Stimulated activated CD8-positive, alpha-beta memory T cell treated with anti-CD3 and anti-CD28 coated beads, Interleukin-15, amount 100 ng/mL, for 1 hour (primary cell): ENCODE measurements around the gene ATG101.

Source experiments
- DNase-seq: peaks from one replicate; pipeline ENCODE4 v3.0.0-alpha.2; 2020; ENCODE audit warnings: low read depth

Gene ATG101

GRCh38 chr12:52069327-52070184 lies at the start of gene ATG101:
TSS of gene ATG101 (plus strand) at chr12:52069978. CDS start at chr12:52073651, 3,673 bp downstream.
- peak; percentile 67 for DNase-seq

DNA sequence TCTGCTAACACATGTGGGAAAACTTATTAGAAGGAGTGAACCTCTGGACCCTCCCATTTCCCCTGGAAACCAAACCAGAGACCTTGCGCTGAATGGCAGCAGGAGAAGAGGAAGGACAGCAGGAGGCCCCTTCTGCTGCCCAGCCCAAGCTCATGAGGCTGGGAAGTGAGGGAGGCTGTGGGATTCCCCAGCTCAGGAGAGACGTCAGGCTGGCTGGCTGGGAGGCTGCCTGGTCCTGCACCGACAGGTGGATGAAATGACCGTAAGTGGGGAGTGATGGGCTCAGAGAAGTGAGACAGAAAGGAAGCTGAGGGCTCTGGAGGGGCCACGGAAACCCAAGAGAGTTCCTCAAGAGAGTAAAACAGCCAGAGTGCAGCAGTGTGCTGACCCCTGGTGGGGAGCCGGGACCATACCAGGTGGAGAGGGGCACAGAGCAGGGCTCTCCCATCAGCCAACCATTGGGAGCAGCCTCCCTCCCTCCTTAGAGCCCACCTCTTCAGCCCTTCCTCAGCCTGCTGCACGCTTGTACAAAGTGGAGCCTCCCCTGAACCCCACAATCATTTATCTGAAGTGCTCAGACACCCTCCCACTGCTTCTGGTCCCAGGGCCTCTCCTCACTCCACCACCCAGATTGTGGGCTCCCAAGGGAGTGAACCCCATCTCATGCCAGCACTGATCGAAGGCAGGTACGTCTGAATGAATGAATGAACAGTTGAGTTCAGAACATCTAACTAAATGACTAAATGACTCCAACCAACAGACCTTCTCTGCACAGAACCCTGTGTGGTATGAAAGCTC lies 49.0 kb upstream of the ATG101 start:
- no peak for DNase-seq

- no peak for DNase-seq
Measured at GRCh38 chr12:52022841-52023181, 47.0 kb upstream of the ATG101 start.

DNA sequence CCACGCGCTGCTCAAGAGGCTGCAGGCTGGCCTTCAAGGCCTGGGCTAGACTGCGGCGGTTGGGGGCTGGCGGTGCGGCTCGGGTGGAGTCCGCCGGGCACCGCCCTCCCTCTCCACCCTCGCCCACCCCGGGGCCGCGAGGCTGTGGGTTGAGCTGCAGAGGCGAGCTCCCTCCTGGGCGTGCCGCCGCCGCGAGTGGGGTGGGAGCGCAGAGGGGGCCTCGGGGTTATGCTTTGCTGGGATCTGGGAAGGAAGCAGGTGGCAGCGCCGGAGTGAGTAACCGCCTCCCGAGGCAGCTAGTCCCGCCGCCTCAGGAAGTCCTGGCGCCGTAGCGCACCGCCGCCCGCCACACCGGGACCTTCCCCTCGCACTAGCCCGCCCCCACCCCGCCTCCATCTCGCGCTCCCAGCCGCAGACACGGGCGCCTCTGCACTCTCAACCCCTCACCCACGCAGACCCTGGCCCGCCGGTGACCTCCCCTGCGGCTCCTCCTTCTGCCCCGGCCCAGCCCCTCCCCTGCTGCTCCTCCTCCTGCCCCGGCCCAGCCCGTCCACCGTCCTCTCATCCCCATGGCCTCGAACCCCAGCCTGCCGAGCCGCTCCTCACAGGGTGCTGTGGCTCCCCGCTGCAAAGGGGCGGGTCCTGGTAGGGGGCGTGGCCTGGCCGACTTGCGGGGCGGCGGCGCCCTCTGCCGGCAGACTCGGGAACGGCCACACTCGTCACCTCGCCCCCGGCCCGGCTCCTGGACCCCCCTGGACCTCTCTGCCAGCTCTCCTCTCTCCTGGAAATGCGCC lies 46.4 kb upstream of the ATG101 start:
- peak; percentile 87 for DNase-seq

GRCh38 chr12:52023976-52024688 lies 45.6 kb upstream of the ATG101 start:
- DNase-seq, result no peak

GRCh38 chr12:52024845-52025230 lies 44.9 kb upstream of the ATG101 start:
- DNase-seq, result no peak

- DNase-seq, result no peak
Measured at GRCh38 chr12:52026263-52026662, 43.5 kb upstream of the ATG101 start.

GRCh38 chr12:52027085-52027843 lies 42.5 kb upstream of the ATG101 start:
- DNase-seq, result no peak

- DNase-seq, result no peak
Measured at GRCh38 chr12:52029685-52030084, 40.1 kb upstream of the ATG101 start.

DNA sequence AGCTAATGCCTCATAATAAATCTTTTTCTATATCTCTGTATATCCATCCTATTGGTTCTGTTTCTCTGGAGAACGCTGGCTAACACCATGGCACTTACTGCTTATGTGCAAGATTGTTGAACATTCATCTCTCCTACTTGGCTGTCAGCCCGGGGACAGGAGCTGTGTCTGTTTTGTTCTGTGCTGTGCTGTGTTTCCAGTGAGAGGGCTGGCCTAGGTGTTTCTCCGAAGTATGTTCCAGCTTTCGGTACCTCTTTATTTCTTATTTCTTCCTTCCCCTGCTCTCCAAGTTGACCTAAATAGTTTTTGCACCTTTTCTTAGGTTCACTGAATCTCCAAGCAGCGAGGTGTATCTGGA lies 37.4 kb upstream of the ATG101 start:
- no peak for DNase-seq

GRCh38 chr12:52032804-52033445 lies 36.9 kb upstream of the ATG101 start:
- DNase-seq, result peak; percentile 79

- no peak for DNase-seq
Measured at GRCh38 chr12:52033446-52034140, 36.2 kb upstream of the ATG101 start.

GRCh38 chr12:52035190-52035589 lies 34.6 kb upstream of the ATG101 start:
- DNase-seq, result no peak

- no peak for DNase-seq
Measured at GRCh38 chr12:52035926-52036325, 33.9 kb upstream of the ATG101 start.

- peak; percentile 74 for DNase-seq
Measured at GRCh38 chr12:52036587-52037171, 33.1 kb upstream of the ATG101 start.

- no peak for DNase-seq
Measured at GRCh38 chr12:52037248-52037861, 32.4 kb upstream of the ATG101 start.

GRCh38 chr12:52038447-52038846 lies 31.3 kb upstream of the ATG101 start:
- no peak for DNase-seq

DNA sequence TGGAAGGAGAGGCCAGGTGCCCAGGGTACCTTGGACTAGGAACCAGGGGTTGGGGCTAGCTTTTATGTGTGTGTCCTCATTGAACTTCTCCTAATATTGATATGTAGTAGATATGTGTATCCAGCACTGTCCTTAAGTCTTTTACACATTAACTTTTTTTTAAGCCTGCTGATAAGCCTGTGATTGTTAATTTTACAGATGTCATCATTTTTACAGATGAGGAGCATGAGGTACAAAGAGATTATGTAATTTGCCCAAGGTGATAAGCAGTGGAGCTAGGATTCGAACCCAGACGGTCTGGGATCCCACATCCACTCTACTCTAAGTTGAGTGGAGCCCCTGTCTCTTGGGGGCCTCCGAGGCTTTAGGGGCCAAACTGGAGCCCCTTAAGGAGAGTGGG lies 28.7 kb upstream of the ATG101 start:
- no peak for DNase-seq

GRCh38 chr12:52041695-52042123 lies 28.1 kb upstream of the ATG101 start:
- DNase-seq, result no peak
